GM19023 (cell line): Measurements from ENCODE around the gene ADSS1.
"Not testable (repeated sequence)": the region's sequence is repeated elsewhere in the genome, so short reads cannot be mapped to it uniquely, and the experiment has no call there.

Experiments used
- ATAC-seq: cut with Tn5 transposase; IDR thresholded peaks from one replicate; pipeline ENCODE4 v1.9.1; 2021; ENCODE audit warnings: mild to moderate bottlenecking, moderate library complexity; ENCODE audit not compliant: unreplicated experiment

Gene ADSS1

GRCh38 chr14:104714066-104714465 lies 10.0 kb upstream of the ADSS1 start:
- no peak for ATAC-seq

DNA sequence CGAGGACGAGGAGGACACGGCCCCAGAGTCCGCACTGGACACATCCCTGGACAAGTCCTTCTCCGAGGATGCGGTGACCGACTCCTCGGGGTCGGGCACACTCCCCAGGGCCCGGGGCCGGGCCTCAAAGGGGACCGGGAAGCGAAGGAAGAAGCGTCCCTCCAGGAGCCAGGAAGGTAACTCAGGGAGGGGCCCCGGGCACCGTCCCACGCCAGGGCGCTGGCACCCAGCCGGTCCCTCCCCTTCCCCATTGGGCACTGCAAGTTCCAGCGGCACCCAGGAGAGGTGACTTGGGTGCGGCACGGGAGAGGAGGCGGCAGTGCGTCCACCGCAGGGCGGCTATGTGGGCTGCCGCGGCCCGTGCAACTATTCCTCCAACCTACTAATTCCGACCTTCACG lies 9.3 kb upstream of the ADSS1 start:
- ATAC-seq: no peak

GRCh38 chr14:104715416-104715815 lies 8.6 kb upstream of the ADSS1 start:
- ATAC-seq: no peak

DNA sequence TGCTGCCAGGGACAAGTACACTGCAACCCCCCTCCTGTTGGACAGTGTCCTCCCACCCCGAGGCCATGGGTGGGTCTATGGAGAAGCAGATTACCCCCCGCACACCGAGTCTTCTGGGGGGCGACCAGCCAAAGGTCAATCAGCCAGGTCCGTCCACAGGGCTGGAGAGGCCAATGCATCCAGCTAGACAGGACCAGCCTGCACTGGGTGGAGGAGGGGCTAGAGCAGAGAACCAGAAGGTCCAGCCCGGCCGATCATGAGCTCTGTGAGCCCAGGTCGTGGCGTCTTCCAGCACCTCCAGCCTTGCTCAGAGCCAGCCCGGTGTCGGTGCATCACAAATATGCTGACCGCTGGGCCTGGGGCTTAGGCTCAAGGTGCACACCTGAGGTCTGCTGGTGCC lies 8.2 kb upstream of the ADSS1 start:
- no peak for ATAC-seq

- ATAC-seq: no peak
These were observed 6.9 kb upstream of the ADSS1 start for GRCh38 chr14:104717137-104717536.

- no peak for ATAC-seq
These were observed 6.4 kb upstream of the ADSS1 start for GRCh38 chr14:104717646-104718045.

GRCh38 chr14:104718147-104718546 lies 5.9 kb upstream of the ADSS1 start:
- no peak for ATAC-seq

- ATAC-seq: no peak
These were observed 5.2 kb upstream of the ADSS1 start for GRCh38 chr14:104718871-104719270.

DNA sequence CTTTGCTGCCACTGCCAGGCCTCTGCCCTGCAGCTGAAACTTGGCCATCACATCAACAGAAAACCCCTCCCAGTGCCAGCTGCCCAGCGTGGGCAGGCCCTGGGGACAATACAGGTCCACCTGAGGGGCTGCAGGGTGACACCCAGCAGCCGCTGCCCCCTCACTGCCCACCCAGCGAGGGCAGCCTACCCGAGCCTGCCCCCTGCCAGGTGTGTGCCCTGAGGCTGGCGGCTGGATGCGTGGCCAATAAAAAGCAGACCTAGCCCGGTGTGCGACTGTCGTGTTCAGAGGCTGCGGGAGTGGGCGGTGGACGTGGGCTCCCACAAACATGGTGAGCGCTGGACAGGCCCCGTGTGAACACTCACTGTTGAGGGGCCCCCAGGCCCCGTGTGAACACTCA lies 4.7 kb upstream of the ADSS1 start:
- no peak for ATAC-seq

- ATAC-seq: no peak
These were observed 2.3 kb upstream of the ADSS1 start for GRCh38 chr14:104721505-104722431.

GRCh38 chr14:104722938-104723650 lies 935 bp upstream of the ADSS1 start:
- ATAC-seq: no peak

- no peak for ATAC-seq
These were observed 465 bp downstream of the ADSS1 start for GRCh38 chr14:104724407-104724980.

GRCh38 chr14:104724981-104725771 lies 1.1 kb downstream of the ADSS1 start:
- ATAC-seq: no peak

DNA sequence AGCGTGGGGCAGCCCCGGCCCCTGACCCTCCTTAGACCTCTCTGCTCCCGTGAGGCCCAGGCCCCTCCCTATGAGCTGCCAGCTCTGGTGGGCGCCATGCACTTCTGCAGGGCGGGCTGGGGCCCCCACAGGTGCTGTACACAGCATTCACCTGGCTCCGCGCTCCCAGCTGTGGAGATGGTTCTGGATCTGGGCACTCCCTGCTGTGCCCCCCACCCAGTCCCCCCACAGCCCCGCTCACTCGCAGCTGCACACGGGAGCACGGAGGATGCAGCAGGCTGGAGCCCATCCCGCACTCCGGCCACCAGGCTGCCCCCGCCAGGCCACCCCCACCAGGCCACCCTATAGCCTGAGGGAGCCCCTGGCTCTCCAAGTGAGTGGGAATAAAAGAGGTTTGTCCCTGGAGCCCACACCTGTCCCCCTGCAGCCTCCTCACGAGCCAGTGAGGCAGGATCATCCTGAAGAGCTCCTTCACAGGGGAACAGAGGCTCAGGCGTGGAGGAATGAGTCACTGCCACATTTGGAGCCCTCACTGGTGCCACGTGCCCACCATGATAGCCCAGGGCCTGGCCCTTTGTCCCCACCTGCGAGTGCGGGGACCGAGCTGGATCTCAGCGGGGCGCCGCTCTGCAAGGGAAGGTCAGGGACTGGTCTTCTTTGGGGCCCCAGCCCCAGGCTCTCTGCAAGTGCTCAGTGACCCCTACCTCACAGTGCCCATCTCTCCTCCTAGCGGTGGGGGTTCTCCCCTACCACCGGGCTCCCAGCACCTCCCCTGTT lies 1.9 kb downstream of the ADSS1 start:
- ATAC-seq: no peak

GRCh38 chr14:104726600-104727451 lies 2.8 kb downstream of the ADSS1 start:
- no peak for ATAC-seq

GRCh38 chr14:104728631-104729030 lies 4.6 kb downstream of the ADSS1 start:
- ATAC-seq: no peak

DNA sequence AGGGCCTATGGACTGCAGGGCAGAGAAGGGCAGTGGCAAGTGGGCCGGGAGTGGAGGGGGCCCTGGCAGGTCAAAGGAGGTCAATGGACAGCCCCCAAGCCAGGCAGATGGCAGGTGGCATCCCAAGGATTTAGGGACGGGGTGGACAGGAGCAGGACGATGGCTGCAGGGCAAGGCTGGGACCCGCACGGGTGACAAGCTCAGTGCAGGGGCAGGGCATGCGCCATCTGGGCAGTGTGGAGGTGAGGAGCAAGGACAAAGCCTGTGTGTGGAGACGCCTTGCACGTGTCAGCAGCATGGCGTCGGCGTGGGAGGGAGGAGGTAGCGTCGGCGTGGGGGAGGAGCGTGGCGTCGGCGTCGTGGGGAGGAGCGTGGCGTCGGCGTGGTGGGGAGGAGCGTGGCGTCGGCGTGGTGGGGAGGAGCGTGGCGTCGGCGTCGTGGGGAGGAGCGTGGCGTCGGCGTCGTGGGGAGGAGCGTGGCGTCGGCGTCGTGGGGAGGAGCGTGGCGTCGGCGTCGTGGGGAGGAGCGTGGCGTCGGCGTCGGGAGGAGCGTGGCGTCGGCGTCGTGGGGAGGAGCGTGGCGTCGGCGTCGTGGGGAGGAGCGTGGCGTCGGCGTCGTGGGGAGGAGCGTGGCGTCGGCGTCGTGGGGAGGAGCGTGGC lies 5.3 kb downstream of the ADSS1 start:
- not testable (repeated sequence) for ATAC-seq

DNA sequence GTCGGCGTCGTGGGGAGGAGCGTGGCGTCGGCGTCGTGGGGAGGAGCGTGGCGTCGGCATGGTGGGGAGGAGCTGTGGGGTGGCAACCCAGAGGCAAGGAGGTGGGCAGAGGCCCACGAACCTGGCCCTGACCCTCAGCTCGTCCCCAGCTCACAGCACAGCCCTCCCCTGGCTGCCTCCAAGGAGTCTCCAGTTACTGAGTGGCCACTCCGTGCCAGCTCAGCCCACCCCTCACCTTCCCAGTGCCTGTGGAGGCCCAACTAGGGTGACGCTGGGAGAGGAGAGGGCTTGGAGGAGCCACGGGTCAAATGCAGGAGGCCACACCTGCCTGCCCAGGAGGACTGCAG lies 5.8 kb downstream of the ADSS1 start:
- ATAC-seq: no peak

DNA sequence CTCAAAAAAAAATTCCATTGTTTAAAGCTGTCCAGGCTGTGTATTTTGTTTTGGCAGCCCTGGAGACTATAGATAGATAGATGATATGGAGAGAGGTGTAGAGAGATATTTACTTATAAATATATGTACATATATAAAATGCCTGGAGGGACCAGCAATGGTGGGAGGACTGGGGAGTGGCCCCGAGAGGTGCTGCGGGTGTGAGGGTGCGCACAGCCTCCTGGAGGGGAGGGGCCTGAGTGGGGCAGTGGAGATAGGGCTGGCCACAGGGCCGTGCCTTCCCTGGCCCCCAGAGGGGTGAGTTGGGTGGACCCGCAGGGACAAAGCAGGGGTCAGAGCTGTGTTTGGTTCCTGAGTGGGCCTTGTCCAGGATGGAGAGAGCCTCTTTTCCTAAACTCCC lies 6.5 kb downstream of the ADSS1 start:
- no peak for ATAC-seq
